Right renal cortex interstitium (tissue), 3 donors: ENCODE measurements around the gene TXNDC15. TPM values are rescaled to one million over a fixed set of nuclear protein-coding genes. Genes with fewer than 3 reads are reported as not detected.

Experiments
- DNase-seq, 3 donors: peaks; one replicate each; pipeline ENCODE4 v3.0.0-alpha.2; 2013; ENCODE audit warnings: low read depth in 3 of 3, low spot score in 2 of 3
- polyA plus RNA-seq, 3 donors: library from polyadenylated mRNA; unstranded; fragments of 120-200 nt; gene quantifications; one replicate each; pipeline ENCODE4 v1.2.1, GENCODE V29; 2013; ENCODE audit not compliant: insufficient read length in 3 of 3

Gene TXNDC15
- polyA plus RNA-seq, 3 donors = 79.4 to 88.4 (median 79.6) TPM

DNA sequence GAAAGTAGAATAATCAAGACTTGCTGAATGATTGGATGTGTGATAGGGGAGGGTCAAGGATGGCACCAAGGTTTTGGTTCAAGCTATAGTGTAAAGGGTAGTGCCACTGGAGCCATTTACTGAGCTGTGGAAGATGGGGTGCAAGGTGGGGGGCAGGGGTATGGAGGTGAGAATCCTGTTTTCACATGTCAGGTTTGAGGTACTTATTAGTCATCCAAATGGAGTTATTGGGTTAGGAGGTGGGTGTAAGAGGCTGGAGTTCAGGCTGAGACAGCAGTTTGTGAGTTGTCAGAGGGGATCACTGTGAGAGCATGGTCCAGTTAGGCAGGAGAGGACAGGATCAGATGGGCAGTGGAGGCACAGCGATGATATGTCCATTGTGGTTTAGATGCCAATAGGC lies 39.6 kb downstream of the TXNDC15 start:
- no peak for DNase-seq

DNA sequence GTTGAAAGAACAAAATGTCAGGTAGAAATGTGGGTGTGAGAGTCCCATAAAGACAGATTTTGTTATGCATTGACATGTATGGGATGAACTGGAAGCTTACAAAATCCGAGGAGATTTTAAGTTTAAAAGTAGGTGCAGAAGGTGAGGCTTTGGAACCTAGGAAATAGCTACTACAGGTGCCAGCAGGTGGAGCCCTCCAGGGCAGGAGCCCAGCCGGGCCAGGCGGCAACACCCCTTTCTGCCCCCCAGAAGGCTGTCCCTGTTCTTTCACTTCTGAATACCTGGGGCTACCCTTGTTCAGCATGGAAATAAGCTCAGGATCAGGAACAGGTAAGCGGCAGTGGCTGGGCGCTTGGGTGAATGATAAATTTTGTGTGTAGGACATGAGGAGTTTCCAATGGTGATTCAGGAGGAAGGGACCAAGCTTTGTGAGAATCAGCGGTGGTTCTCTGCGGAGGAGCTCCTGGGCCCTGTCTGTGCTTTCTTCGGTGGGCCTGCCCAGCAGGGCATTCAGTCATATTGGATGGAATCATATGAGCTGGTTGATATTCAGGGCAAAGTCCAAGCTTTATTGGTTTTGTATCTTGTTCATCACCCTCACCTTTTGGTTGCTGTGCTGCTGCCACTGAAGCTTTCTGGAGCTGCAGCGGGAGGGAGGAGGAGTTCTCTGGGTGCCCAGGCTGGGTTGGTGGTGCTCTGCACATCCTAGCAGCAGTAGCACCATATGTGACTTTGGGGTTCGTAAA lies 43.1 kb downstream of the TXNDC15 start:
- no peak for DNase-seq

DNA sequence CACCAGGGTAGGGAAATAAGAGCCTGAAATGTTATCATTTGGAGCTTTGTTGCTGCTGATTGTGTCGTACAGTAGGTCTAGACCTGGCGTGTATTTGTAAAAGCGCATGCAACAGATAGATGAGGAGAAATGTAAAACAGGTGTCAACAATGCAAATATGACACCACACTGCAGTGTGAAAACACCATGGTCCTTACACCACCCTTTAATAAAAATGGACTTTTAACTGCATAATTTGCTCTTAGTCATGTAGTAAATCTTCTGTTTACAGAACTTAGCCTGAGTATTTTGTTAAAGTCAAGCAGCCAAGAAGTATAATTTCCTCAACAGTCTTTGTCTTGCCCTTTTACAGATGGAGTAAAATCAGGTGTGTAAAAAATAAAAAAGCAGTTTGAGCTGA lies 44.7 kb downstream of the TXNDC15 start:
- DNase-seq = no peak

DNA sequence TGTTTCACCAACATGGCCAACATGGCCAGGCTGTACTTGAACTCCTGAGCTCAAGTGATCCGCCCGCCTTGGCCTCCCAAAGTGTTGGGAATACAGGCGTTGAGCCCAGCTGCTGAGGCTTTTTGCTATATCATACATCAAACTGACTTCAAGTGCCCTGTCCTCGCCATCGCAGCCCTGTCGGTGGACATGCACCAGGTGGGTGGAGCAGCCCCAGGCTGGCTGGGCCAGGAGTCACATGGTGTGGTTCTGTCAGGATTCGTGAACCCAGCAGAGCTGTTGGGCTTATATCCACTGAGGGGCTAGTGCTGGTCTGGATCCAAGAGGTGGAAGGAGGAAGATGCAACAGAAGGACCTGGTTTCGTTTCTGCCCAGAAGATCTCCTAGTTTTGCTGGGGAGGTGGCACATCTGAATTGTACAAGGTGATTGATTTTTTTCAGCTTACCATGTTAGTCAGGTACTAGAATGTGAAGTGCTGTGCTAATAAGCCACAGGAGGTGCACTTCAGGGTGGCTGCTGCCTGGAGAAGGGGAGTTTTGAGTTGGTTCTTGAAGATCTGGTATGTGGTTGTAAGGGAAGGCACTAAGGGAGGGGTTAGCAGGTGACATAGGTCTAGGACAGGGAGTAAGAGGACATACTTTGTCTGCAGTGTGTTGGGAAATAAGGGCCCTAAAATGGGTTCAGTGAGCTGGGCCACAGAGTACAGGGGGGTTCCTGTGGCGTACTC lies 46.8 kb downstream of the TXNDC15 start:
- no peak for DNase-seq

DNA sequence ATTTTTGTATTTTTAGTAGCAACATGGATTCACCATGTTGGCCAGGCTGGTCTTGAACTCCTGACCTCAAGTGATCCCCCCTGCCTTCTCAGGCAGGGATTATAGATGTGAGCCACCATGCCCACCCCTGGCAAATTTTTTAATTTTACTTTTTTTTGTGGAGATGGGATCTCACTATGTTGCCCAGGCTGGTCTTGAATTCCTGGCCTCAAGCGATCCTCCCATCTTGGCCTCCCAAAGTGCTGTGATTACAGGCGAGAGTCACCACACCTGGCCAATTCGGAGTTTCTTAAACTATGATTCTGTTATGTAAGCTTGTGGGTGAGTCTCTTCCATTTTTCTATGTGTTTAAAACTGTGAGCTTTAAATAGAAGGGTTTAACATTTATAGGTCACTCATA lies 58.3 kb downstream of the TXNDC15 start:
- no peak for DNase-seq

DNA sequence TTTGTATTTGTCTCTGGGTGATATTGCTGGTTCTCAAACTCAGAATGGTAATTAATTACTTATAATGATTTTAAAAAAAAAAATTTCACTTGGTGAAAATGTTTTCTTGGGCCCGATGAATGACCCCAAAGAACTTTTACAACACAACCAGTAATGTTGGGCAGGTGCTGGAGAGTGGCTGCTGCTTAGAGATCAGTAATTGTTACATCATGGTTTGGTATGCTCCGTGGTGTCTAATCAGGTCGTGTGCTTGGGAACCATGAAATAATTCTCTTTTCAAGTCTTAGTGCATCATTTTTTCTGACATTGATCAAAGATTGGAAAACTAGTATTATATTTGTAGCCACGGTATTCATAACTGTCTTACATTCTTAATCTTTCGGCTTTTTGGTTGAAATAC lies 60.0 kb downstream of the TXNDC15 start:
- no peak for DNase-seq

DNA sequence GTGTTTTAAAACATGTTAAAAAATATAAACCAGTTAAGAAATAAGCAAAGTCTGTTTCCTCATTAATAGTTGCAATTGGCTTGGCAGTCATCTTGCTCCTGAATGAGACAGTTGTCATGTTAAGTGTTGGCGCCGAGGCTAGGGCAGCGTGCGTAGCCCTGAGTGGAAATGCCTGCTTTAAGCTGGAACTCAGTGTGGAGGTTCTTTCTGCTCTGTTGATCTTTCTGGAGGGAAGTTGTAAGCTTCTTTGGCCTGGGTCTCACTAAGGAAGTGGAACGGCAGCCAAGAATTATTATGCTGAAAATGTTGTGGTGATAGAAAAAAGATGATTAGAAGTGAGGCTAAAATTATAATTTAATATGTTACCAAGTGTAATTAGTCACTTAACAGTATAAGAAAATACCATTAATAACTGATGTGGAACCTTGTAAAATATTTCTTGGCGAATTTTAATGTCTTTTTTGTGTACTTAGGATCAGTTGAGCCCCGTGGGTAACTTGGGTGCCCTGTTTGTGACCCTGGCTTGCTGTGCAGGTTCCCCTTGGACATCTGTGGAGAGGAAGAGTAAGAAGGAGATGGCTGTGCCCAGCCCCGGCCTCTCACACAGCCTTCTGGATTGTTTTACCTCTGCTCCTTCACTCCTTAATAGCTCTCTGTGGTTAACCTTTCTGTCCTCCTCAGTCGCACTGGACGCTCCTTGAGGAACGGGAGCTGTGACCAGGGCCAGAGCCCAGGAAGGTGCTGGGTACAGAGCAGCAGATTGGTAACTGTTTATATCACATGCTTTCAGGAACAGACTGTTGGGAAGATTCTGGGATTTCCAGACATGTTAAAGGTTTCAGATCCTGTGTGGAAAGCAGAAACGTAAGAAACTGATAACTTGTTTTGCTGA lies 61.8 kb downstream of the TXNDC15 start:
- DNase-seq = no peak

DNA sequence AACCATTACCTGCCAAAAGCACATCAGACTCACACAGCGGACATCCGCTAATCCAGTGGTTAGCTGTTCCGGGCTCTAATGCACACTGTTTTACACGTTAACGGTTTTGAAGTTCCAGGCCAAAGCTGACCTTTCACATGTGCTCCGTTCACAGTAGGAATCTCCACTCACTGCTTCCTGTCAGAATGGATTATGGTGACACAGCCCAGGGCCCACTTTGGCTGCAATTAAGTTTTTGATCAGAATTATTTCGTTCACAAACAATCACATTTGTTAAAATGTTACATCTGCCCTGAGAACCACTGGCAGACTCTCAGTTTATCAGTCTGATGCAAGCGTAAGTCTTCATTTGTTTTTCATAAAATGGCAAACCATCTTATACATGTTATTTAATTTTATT lies 63.4 kb downstream of the TXNDC15 start:
- DNase-seq = no peak

DNA sequence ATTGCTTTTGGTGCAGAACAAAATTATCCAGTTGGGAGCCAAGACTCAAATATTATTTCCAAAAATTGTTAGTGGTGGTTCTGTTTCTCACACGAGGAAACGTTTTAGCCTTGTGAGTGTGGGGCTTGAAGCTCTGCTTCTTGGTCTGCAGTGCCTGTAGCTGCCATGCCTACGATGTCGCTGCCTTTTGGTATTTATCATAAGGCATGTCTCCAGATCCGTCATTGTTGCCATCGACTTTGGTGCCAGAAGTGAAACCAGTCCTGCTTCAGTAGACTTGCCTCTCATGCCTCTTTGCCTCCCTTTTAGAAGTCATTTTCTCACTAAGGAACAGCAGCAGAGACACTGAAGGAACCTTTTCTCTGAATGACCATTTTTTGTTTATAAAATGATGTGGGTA lies 63.9 kb downstream of the TXNDC15 start:
- no peak for DNase-seq

DNA sequence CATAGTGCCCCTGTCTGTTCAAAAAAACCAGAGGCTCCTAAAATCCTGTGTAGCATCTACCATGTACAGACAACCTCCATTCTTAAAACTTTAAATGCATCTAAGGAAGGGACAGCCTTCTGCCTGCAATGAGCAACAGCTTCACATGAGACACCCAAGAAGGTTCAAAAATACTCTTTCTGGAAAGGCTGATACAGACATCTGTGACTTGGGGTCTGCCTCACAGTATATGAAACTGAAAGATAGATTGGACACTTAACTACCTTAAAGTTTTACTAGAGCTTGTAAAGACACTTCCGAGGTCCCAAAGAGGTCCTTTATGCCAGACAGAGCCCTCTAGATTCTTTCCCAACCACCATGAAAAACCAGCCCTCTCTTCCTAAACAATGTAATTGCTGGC lies 65.3 kb downstream of the TXNDC15 start:
- no peak for DNase-seq

DNA sequence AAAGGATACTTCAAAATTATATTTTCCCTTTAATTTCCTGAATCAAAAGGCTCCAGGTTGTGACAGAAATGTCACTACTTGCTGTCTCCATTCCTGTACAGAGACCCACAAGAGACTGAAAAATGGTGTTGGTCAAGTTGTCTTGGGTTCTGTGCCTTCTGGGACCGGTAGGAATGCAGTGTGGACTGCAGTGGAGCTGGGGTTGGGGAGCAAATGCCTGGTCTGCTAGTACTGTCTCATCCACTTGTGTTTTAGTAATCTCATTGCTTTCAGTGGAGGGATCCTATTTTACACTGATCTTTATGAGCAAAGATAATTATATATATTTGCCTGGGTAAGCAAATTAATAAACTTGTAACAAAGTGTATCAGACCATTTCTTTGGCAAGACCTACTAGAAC lies 69.4 kb downstream of the TXNDC15 start:
- no peak for DNase-seq

DNA sequence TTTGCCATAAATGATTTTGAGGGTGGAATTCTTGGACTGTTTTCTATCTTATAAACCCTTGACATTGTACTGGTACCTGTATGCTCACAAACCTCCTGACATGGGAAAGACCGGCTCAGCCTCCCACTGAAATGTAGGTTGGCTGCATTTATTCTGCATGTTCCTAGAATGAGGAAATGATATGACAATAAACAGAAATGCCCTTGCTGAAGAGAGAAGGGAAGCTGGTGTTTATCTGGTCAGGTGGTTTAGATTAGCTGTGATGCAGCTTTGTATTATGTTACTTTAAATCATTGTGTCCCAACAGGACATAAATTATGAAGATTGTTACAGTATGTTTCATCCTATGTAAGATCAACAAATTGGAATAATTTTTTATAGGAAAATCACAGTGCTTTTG lies 70.5 kb downstream of the TXNDC15 start:
- DNase-seq = no peak

DNA sequence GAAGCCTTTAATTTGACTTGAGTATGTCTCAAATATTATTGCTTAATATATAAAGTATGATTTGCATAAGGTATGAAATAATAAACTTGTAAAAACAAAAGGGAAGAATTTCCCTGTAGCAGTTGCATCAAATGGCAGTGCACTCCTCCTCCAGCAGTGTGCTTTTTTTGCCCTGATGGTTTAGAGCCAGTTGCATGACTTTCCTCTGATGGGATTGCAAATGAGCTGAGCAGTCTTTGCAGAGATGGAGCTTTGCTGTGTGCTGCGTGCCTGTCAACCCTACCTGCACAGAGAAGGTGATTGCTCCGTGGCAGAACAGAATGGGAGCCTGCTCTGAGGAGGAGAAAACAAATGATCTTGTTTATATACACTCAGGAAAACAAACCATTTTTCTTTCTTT lies 70.9 kb downstream of the TXNDC15 start:
- no peak for DNase-seq

DNA sequence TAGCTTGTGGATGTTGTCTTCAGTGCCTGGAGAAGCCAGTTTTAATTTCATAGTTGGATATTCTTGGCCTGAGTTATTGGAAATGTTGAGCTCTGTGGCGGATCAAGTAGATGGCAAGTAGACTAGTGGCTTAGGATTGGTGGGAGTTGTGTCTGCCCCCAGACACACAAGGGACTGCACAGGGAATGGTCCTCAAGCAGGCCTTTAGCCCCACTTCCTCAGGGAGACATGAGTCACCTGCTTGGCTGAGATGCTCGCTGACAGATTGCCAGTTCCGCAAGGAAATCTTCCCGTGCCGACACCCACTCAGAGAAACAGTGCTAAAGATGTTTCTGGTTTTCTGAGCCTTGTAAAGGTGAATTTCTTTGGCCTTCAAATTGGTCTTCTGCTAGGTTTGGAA lies 74.7 kb downstream of the TXNDC15 start:
- DNase-seq = no peak

DNA sequence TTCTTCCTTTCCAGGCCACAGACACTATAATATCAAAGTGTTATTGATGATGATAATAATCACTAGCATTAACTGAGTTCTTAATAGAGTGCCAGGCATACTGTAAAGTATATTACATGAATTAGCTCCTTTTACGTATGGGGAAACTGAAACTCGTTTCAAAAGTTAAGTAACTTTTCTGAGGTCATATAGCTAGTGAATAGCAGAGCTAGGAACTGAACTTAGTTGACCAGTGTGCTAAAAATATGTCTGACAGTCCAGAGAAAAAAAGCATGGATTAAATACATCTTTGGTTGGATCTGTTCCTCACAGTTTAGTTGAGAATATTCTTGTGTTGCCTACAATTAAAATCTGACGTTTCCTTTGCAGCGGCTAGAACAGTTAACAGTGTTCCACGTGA lies 75.1 kb downstream of the TXNDC15 start:
- DNase-seq = no peak

Other genes starting within 250 kb of the TXNDC15 start
- gene SAR1B, start 241.5 kb upstream of the TXNDC15 start, polyA plus RNA-seq = 10 to 100 TPM; 47.7 to 51.0 (median 49.0) TPM
- 10 to 100 TPM; 21.3 to 22.1 (median 21.9) TPM for gene SEC24A, start 225.6 kb upstream of the TXNDC15 start, polyA plus RNA-seq
- 10 to 100 TPM; 64.0 to 80.0 (median 66.5) TPM for gene CAMLG, start 135.8 kb upstream of the TXNDC15 start, polyA plus RNA-seq
- 10 to 100 TPM; 73.6 to 89.4 (median 78.0) TPM for gene DDX46, start 115.6 kb upstream of the TXNDC15 start, polyA plus RNA-seq
- 100 to 1,000 TPM; 103 to 107 (median 107) TPM for gene C5orf24, start 28.4 kb upstream of the TXNDC15 start, polyA plus RNA-seq
- gene PCBD2, start 30.8 kb downstream of the TXNDC15 start, polyA plus RNA-seq = 10 to 100 TPM; 10.4 to 11.3 (median 10.8) TPM
- gene CATSPER3, start 93.5 kb downstream of the TXNDC15 start, polyA plus RNA-seq = 1 to 10 TPM in 1 of 3 donors, under 1 TPM in 2; 0.82 to 1.2 (median 0.98) TPM
- gene PITX1, start 159.9 kb downstream of the TXNDC15 start, polyA plus RNA-seq = not detected